Esophagus squamous epithelium (tissue), 5 donors: Measurements from ENCODE around the gene FOXK1. TPM values are rescaled to one million over a fixed set of nuclear protein-coding genes. Genes with fewer than 3 reads are reported as not detected.
A peak's percentile ranks its signal among the peaks of the same experiment; 100 is the strongest.

Source experiments
- DNase-seq: peaks from one replicate; lab custom pipeline; 2025; lab: John Stamatoyannopoulos, UW
- H3K27ac ChIP-seq, 4 donors: fragments of 200-600 bp; sonication (generic); one replicate each; pipeline ENCODE4 v1.5.1; 2016 to 2019; ENCODE audit warnings: mild to moderate bottlenecking in 1 of 4
- H3K27me3 ChIP-seq, 4 donors: fragments of 200-600 bp; sonication (generic); 1 replicate in 3 of 4; 2 replicates in 1 of 4; pipeline versions ENCODE4 v1.5.1 to v1.6.0; 2017 to 2021; ENCODE audit warnings: antibody characterized with exemption in 1 of 4
- H3K36me3 ChIP-seq, 3 donors: fragments of 200-600 bp; sonication (generic); one replicate each; pipeline ENCODE4 v1.5.1; 2016 to 2019
- H3K4me1 ChIP-seq, 3 donors: fragments of 200-600 bp; sonication (generic); one replicate each; pipeline ENCODE4 v1.5.1; 2017 to 2019
- H3K4me3 ChIP-seq, 4 donors: fragments of 200-600 bp; sonication (generic); 1 replicate in 3 of 4; 2 replicates in 1 of 4; pipeline ENCODE4 v1.5.1; 2016 to 2019; ENCODE audit warnings: mild to moderate bottlenecking in 2 of 4, moderate library complexity in 1 of 4
- H3K9me3 ChIP-seq, 3 donors: fragments of 200-600 bp; sonication (generic); one replicate each; pipeline ENCODE4 v1.5.1; 2016 to 2019
- CTCF ChIP-seq, 6 experiments: fragments of 450-650 bp in 4 of 6; fragments of 200-600 bp in 2 of 6; sonication (generic) in 2 of 6; IDR thresholded peaks; one replicate each; pipeline ENCODE4 v1.5.1; 2016 to 2019; ENCODE audit warnings: antibody characterized with exemption in 6 of 6, mild to moderate bottlenecking in 4 of 6, moderate library complexity in 4 of 6
- POLR2A ChIP-seq, 4 donors: fragments of 450-650 bp; IDR thresholded peaks; one replicate each; pipeline ENCODE4 v1.6.1; 2017; ENCODE audit warnings: antibody characterized with exemption in 4 of 4, mild to moderate bottlenecking in 4 of 4, moderate library complexity in 3 of 4
- WGBS, 2 donors: methylation state at CpG; one replicate each; pipeline ENCODE4 v1.1.5; 2018; 5-methylcytosine and 5-hydroxymethylcytosine counted together
- intact Hi-C: fragments of 100-400 bp; cut with DNase I; formaldehyde crosslinking; loops from one replicate; pipeline ENCODE4 v1.15.0; 2022
- small RNA-seq, 4 donors: library from RNA; depleted of rRNA; stranded (forward); fragments of <200 nt; gene quantifications; one replicate each; pipeline ENCODE3, GENCODE V24; 2016
- total RNA-seq, 4 donors: library from RNA; depleted of rRNA; stranded (reverse); fragments of >200 nt; gene quantifications; one replicate each; pipeline ENCODE4 v1.1.0, GENCODE V29; 2016
- donor health status: DM: yes; HTN: yes; CAD: no.

Gene FOXK1
- total RNA-seq, 4 donors from 2014 or later, result 11.9 to 25.7 (median 15.9) TPM

- no peak for DNase-seq
- Histone ChIP-seq H3K36me3 (no peaks in the 10 kb centered on the region), H3K4me3 (no peak overlapping the region), H3K9me3 (no peaks in the 10 kb centered on the region), H3K4me1 (peaks cover 0 to 7% (median 0%) of the 10 kb centered on the region in 3 donors), H3K27me3 (peaks cover 0 to 34% (median 0%) of the 10 kb centered on the region in 4 donors), H3K27ac (no peak overlapping the region)
- intact Hi-C loops, result no loop called here
- TF ChIP-seq CTCF (IDR thresholded peaks at IDR 0.05), result no peak
- TF ChIP-seq POLR2A (IDR thresholded peaks at IDR 0.05), result no peak
- 83 to 87% methylated on average over 6 to 7 of the region's 38 CpGs for WGBS, 2 donors
Measured at GRCh38 chr7:4817178-4817901, 135.2 kb downstream of the FOXK1 start.

- no peak for DNase-seq
- WGBS, 2 donors, result no CpG with 5 or more reads among the region's 32 CpGs
Measured at GRCh38 chr7:4818000-4818794, 136.1 kb downstream of the FOXK1 start.

GRCh38 chr7:4819560-4820404 lies 137.7 kb downstream of the FOXK1 start:
- Histone ChIP-seq H3K4me1 (peaks cover 0 to 7% (median 0%) of the 10 kb centered on the region in 3 donors), H3K27ac (peak overlapping the region in 3 of 4 donors; percentile 16 to 34 (median 22)), H3K9me3 (no peaks in the 10 kb centered on the region), H3K36me3 (no peaks in the 10 kb centered on the region), H3K4me3 (no peak overlapping the region), H3K27me3 (peaks cover 0 to 26% (median 0%) of the 10 kb centered on the region in 4 donors)
- TF ChIP-seq POLR2A (IDR thresholded peaks at IDR 0.05) (no peak), CTCF (IDR thresholded peaks at IDR 0.05) (no peak)
- WGBS, 2 donors, result 53 to 80% methylated on average over 6 to 10 of the region's 39 CpGs
- no peak for DNase-seq
- intact Hi-C loops, result no loop called here

More at GRCh38 chr7:4818000-4818794, 136.1 kb downstream of the FOXK1 start:
- Histone ChIP-seq H3K4me3 (no peak overlapping the region), H3K4me1 (peaks cover 0 to 7% (median 0%) of the 10 kb centered on the region in 3 donors), H3K27ac (no peak overlapping the region), H3K36me3 (no peaks in the 10 kb centered on the region), H3K27me3 (peaks cover 0 to 34% (median 0%) of the 10 kb centered on the region in 4 donors), H3K9me3 (no peaks in the 10 kb centered on the region)
- intact Hi-C loops, result no loop called here
- TF ChIP-seq POLR2A (IDR thresholded peaks at IDR 0.05) (no peak), CTCF (IDR thresholded peaks at IDR 0.05) (no peak)

- Histone ChIP-seq H3K4me3 (no peak overlapping the region), H3K36me3 (no peaks in the 10 kb centered on the region), H3K4me1 (peaks cover 0 to 7% (median 0%) of the 10 kb centered on the region in 3 donors), H3K27ac (peak overlapping the region in 3 of 4 donors; percentile 16 to 34 (median 22)), H3K9me3 (no peaks in the 10 kb centered on the region), H3K27me3 (peaks cover 0 to 23% (median 0%) of the 10 kb centered on the region in 4 donors)
- 73 to 80% methylated on average over 3 to 5 of the region's 19 CpGs for WGBS, 2 donors
- intact Hi-C loops, result no loop called here
- no peak for DNase-seq
- TF ChIP-seq CTCF (IDR thresholded peaks at IDR 0.05) (no peak), POLR2A (IDR thresholded peaks at IDR 0.05) (no peak)
Measured at GRCh38 chr7:4820405-4820966, 138.4 kb downstream of the FOXK1 start.

Small RNA genes within 50 kb of the gene (small RNA-seq; reads per million reads assigned to genes)
- gene MIR4656 (0 reads per million in 4 donors), gene RF00019 (0 reads per million in 4 donors)

Other genes with a start within 250 kb of the FOXK1 start
- 10 to 100 TPM; 11.2 to 32.8 (median 23.8) TPM for gene AP5Z1, start 93.3 kb downstream of the FOXK1 start, total RNA-seq
- under 1 TPM in 1 of 4 donors, not detected in 3; 0.38 TPM for gene PAPOLB, start 179.7 kb downstream of the FOXK1 start, total RNA-seq
- 1 to 10 TPM in 2 of 4 donors, under 1 TPM in 1, not detected in 1; 0.35 to 3.1 (median 1.8) TPM for gene RADIL, start 201.4 kb downstream of the FOXK1 start, total RNA-seq